Aorta (tissue), 5 donors: ENCODE measurements around the gene MT1H. TPM values are rescaled to one million over a fixed set of nuclear protein-coding genes. Genes with fewer than 3 reads are reported as not detected.
"Not testable (repeated sequence)": the region's sequence is repeated elsewhere in the genome, so short reads cannot be mapped to it uniquely, and the experiment has no call there.

Experiments
- ATAC-seq: fragments of 200-7000 bp; cut with Tn5 transposase; one replicate; pipeline ENCODE4 v1.9.1; 2022; ENCODE audit warnings: moderate library complexity; ENCODE audit not compliant: low FRiP score
- DNase-seq, 2 donors: peaks; one replicate each; pipeline ENCODE4 v3.0.0-alpha.2; 2020
- H3K27ac ChIP-seq, 2 donors: one replicate each; pipeline ENCODE4 v1.5.1; 2013; ENCODE audit warnings: low read length in 2 of 2, mild to moderate bottlenecking in 2 of 2, moderate library complexity in 2 of 2, control low read depth in 1 of 2, inconsistent platforms in 1 of 2, low read depth in 1 of 2
- H3K27me3 ChIP-seq, 2 donors: one replicate each; pipeline ENCODE4 v1.6.1; 2013; ENCODE audit warnings: control low read depth in 1 of 2, low read length in 1 of 2, mild to moderate bottlenecking in 1 of 2, moderate library complexity in 1 of 2; ENCODE audit not compliant: insufficient read depth in 2 of 2, control insufficient read depth in 1 of 2
- H3K36me3 ChIP-seq, 2 donors: one replicate each; pipeline ENCODE4 v1.6.1; 2013; ENCODE audit warnings: control low read depth in 1 of 2, low read length in 1 of 2, mild to moderate bottlenecking in 1 of 2; ENCODE audit not compliant: insufficient read depth in 2 of 2, control insufficient read depth in 1 of 2
- H3K4me1 ChIP-seq, 2 donors: one replicate each; pipeline ENCODE4 v1.6.1; 2013; ENCODE audit warnings: low read length in 2 of 2, control low read depth in 1 of 2, mild to moderate bottlenecking in 1 of 2, moderate library complexity in 1 of 2; ENCODE audit not compliant: insufficient read depth in 2 of 2, control insufficient read depth in 1 of 2
- H3K4me3 ChIP-seq, 2 donors: one replicate each; pipeline ENCODE4 v1.5.1; 2013; ENCODE audit warnings: low read length in 2 of 2, control low read depth in 1 of 2, mild to moderate bottlenecking in 1 of 2
- H3K9me3 ChIP-seq: one replicate; pipeline ENCODE4 v1.6.1; 2013; ENCODE audit warnings: mild to moderate bottlenecking, low read length; ENCODE audit not compliant: control insufficient read depth
- WGBS, 2 donors: extraction: QIAGEN DNeasy Blood & Tissue Kit; methylation state at CpG; one replicate each; pipeline ENCODE4 v1.1.7; 2013; 5-methylcytosine and 5-hydroxymethylcytosine counted together
- intact Hi-C, 2 donors: fragments of 100-400 bp; cut with DNase I; formaldehyde crosslinking; loops; one replicate each; pipeline versions ENCODE4 v1.14.2 to v1.15.0; 2022
- polyA plus RNA-seq, 2 donors: library from polyadenylated mRNA; stranded (reverse); fragments of 200-250 nt; gene quantifications; one replicate each; pipeline ENCODE4 v1.2.3, GENCODE V29; 2013
- total RNA-seq, 2 donors: library from RNA; stranded (reverse); fragmentation: NEBNext Ultra II Directional; extraction: Animal tissue kit (Norgen Biotek cat#: 25700); gene quantifications; one replicate each; pipeline ENCODE4 v1.2.1, GENCODE V29; 2021
- donor health status: healthy with polysubstance abuse.
- donor health status: Bipolar disorder and iron deficiency.
- donor health status: DM: no; HTN: no; CAD: no.
- donor health status: DM: no; HTN: no; CAD: no.
- donor health status: DM: yes; HTN: yes; CAD: no.

MT1H gene
- total and polyA plus RNA-seq, 4 donors = 1.6 to 12.6 (median 3.0) TPM; not detected in 1

- Histone ChIP-seq H3K4me3 (no peak overlapping the region), H3K27ac (no peak overlapping the region), H3K36me3 (no peaks in the 10 kb centered on the region), H3K4me1 (no peaks in the 10 kb centered on the region), H3K27me3 (no peaks in the 10 kb centered on the region), H3K9me3 (no peaks in the 10 kb centered on the region)
- intact Hi-C loops = no loop called here
- no peak for ATAC-seq
- WGBS, 2 donors = 82 to 83% methylated on average over 2 of the region's 2 CpGs
- DNase-seq = no peak
Observed at GRCh38 chr16:56711862-56712261, 42.2 kb downstream of the MT1H start.

GRCh38 chr16:56713794-56714193, 44.2 kb downstream of the MT1H start:
- Histone ChIP-seq H3K4me1 (no peaks in the 10 kb centered on the region), H3K9me3 (no peaks in the 10 kb centered on the region), H3K27ac (no peak overlapping the region), H3K27me3 (no peaks in the 10 kb centered on the region), H3K36me3 (no peaks in the 10 kb centered on the region), H3K4me3 (no peak overlapping the region)
- DNase-seq = no peak
- ATAC-seq = no peak
- WGBS, 2 donors = 86 to 89% methylated on average over 2 of the region's 2 CpGs
- intact Hi-C loops = no loop called here

DNA sequence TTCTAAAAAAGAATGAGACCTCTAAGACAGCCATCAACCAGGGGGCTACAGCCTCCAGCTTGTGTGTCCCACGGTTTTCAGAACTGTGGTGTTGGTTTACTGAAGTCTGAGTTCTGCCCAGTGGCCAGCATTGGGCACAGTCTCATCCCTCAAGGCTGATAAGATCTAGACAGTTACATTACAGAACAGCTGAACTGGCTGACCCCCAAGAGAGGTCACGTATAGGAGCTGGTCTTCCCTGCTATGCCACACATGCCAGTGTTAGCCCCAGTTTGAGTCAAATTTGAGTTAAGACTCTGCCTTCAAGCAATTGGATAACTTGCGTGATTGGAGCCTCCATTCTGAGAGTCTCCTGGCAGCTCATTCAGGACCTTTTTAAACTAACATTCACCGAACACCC, 45.5 kb downstream of the MT1H start:
- Histone ChIP-seq H3K36me3 (no peaks in the 10 kb centered on the region), H3K27me3 (no peaks in the 10 kb centered on the region), H3K4me3 (no peak overlapping the region), H3K9me3 (no peaks in the 10 kb centered on the region), H3K4me1 (no peaks in the 10 kb centered on the region), H3K27ac (no peak overlapping the region)
- ATAC-seq (no peak), DNase-seq (no peak)
- WGBS, 2 donors = 71 to 76% methylated on average over 4 of the region's 4 CpGs
- intact Hi-C loops = no loop called here

DNA sequence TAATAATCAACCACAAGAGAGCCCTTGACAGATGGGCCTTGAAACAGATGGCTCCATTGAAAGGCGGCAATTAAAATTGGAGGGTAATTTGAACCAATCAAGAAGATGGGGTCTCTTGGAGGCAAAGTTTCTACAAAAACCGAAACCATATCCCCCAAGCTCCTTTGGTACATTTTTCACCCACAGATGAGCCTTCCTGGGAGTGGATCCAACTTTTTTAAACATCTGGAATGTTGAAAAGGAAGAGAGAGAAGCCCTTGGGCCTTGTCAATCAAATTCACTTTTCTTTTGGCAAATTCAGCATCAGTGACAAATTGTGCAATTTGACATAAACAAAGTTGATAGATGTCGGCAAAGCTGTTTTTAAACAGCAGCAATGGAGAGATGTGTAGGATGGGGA, 47.1 kb downstream of the MT1H start:
- DNase-seq (no peak), ATAC-seq (no peak)
- WGBS, 2 donors = 87 to 88% methylated on average over 3 of the region's 3 CpGs
- no peak overlapping the region for H3K4me3 ChIP-seq
- intact Hi-C loops = no loop called here
- no peaks in the 10 kb centered on the region for H3K4me1 ChIP-seq
- no peaks in the 10 kb centered on the region for H3K27me3 ChIP-seq
- no peaks in the 10 kb centered on the region for H3K9me3 ChIP-seq
- no peaks in the 10 kb centered on the region for H3K36me3 ChIP-seq
- no peak overlapping the region for H3K27ac ChIP-seq

DNA sequence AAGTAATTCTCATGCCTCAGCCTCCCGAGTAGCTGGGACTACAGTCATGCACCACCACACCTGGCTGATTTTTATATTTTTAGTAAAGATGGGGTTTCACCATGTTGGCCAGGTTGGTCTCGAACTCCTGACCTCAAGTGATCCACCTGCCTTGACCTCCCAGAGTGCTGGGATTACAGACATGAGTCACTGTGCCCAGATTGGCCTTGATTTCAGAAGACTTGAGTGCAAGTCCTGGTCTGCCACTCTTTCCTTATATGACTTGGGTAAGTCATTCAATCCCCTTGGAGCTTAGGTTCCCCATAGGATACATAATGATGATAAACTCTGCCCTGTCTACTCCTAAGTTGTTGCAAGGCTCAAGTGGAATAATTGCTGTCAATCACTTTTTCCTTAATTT, 47.9 kb downstream of the MT1H start:
- ATAC-seq, H3K4me3 ChIP-seq, H3K36me3 ChIP-seq, H3K4me1 ChIP-seq, intact Hi-C loops, H3K27me3 ChIP-seq, H3K27ac ChIP-seq, H3K9me3 ChIP-seq, DNase-seq: not testable (repeated sequence)
- 89 to 90% methylated on average over 2 of the region's 2 CpGs for WGBS, 2 donors

Other genes with a start within 250 kb of the MT1H start
- gene AMFR, start 244.3 kb upstream of the MT1H start, total RNA-seq = 100 to 1,000 TPM; 112 to 124 TPM
- gene AMFR, start 244.3 kb upstream of the MT1H start, polyA plus RNA-seq = 10 to 100 TPM; 34.6 to 66.1 TPM
- 10 to 100 TPM; 72.6 to 79.3 TPM for gene NUDT21, start 218.5 kb upstream of the MT1H start, total RNA-seq
- 10 to 100 TPM; 21.0 to 31.8 TPM for gene NUDT21, start 218.5 kb upstream of the MT1H start, polyA plus RNA-seq
- 10 to 100 TPM; 30.7 to 33.5 TPM for gene OGFOD1, start 218.3 kb upstream of the MT1H start, total RNA-seq
- gene OGFOD1, start 218.3 kb upstream of the MT1H start, polyA plus RNA-seq = 10 to 100 TPM; 18.5 to 21.0 TPM
- gene BBS2, start 149.8 kb upstream of the MT1H start, total RNA-seq = 10 to 100 TPM; 40.3 to 41.0 TPM
- 100 to 1,000 TPM in 1 of 2 donors, 10 to 100 TPM in 1; 32.3 to 125 TPM for gene BBS2, start 149.8 kb upstream of the MT1H start, polyA plus RNA-seq
- gene MT4, start 104.7 kb upstream of the MT1H start, total RNA-seq = not detected
- not detected for gene MT4, start 104.7 kb upstream of the MT1H start, polyA plus RNA-seq
- 1 to 10 TPM in 1 of 2 donors, not detected in 1; 1.6 TPM for gene MT3, start 80.3 kb upstream of the MT1H start, total RNA-seq
- gene MT3, start 80.3 kb upstream of the MT1H start, polyA plus RNA-seq = not detected
- 1,000 to 10,000 TPM in 1 of 2 donors, 100 to 1,000 TPM in 1; 146 to 1,375 TPM for gene MT2A, start 61.2 kb upstream of the MT1H start, total RNA-seq
- 1,000 to 10,000 TPM in 1 of 2 donors, 100 to 1,000 TPM in 1; 320 to 1,681 TPM for gene MT2A, start 61.2 kb upstream of the MT1H start, polyA plus RNA-seq
- 100 to 1,000 TPM in 1 of 2 donors, 10 to 100 TPM in 1; 47.8 to 355 TPM for gene MT1E, start 44.0 kb upstream of the MT1H start, total RNA-seq
- gene MT1E, start 44.0 kb upstream of the MT1H start, polyA plus RNA-seq = 100 to 1,000 TPM; 185 to 606 TPM
- gene MT1M, start 37.2 kb upstream of the MT1H start, total RNA-seq = 100 to 1,000 TPM in 1 of 2 donors, 10 to 100 TPM in 1; 11.8 to 129 TPM
- gene MT1M, start 37.2 kb upstream of the MT1H start, polyA plus RNA-seq = 10 to 100 TPM; 40.1 to 72.2 TPM
- gene MT1A, start 31.1 kb upstream of the MT1H start, total RNA-seq = 10 to 100 TPM in 1 of 2 donors, 1 to 10 TPM in 1; 4.6 to 82.2 TPM
- gene MT1A, start 31.1 kb upstream of the MT1H start, polyA plus RNA-seq = 10 to 100 TPM in 1 of 2 donors, 1 to 10 TPM in 1; 7.0 to 16.2 TPM
- gene MT1B, start 17.9 kb upstream of the MT1H start, total RNA-seq = not detected
- gene MT1B, start 17.9 kb upstream of the MT1H start, polyA plus RNA-seq = not detected
- 10 to 100 TPM; 14.4 to 19.1 TPM for gene MT1F, start 11.9 kb upstream of the MT1H start, total RNA-seq
- gene MT1F, start 11.9 kb upstream of the MT1H start, polyA plus RNA-seq = 10 to 100 TPM in 1 of 2 donors, 1 to 10 TPM in 1; 9.0 to 81.1 TPM
- 10 to 100 TPM in 1 of 2 donors, 1 to 10 TPM in 1; 5.3 to 49.1 TPM for gene MT1G, start 1.7 kb upstream of the MT1H start, total RNA-seq
- gene MT1G, start 1.7 kb upstream of the MT1H start, polyA plus RNA-seq = 100 to 1,000 TPM in 1 of 2 donors, 10 to 100 TPM in 1; 13.9 to 118 TPM
- 100 to 1,000 TPM in 1 of 2 donors, 10 to 100 TPM in 1; 62.0 to 559 TPM for gene MT1X, start 12.7 kb downstream of the MT1H start, total RNA-seq
- gene MT1X, start 12.7 kb downstream of the MT1H start, polyA plus RNA-seq = 1,000 to 10,000 TPM in 1 of 2 donors, 100 to 1,000 TPM in 1; 277 to 1,132 TPM
- gene NUP93, start 60.3 kb downstream of the MT1H start, total RNA-seq = 10 to 100 TPM; 53.7 to 57.5 TPM
- gene NUP93, start 60.3 kb downstream of the MT1H start, polyA plus RNA-seq = 10 to 100 TPM; 32.9 to 33.8 TPM
- not detected for gene SLC12A3, start 195.4 kb downstream of the MT1H start, total RNA-seq
- gene SLC12A3, start 195.4 kb downstream of the MT1H start, polyA plus RNA-seq = not detected